NB4 (cell line): ENCODE measurements around the gene ACSS2.
"Not testable (repeated sequence)": the region's sequence is repeated elsewhere in the genome, so short reads cannot be mapped to it uniquely, and the experiment has no call there.

Source experiments
- DNase-seq: peaks from one replicate; pipeline ENCODE4 v3.0.0; 2010; ENCODE audit warnings: low read depth
- H3K4me3 ChIP-seq: one replicate; pipeline ENCODE4 v1.5.1; 2011; ENCODE audit warnings: mild to moderate bottlenecking, low read depth, low read length, moderate library complexity
- MAX ChIP-seq: IDR thresholded peaks from 2 replicates; pipeline ENCODE4 v1.6.1; 2011; ENCODE audit warnings: low read depth, low read length
- MYC ChIP-seq: IDR thresholded peaks from 2 replicates; pipeline ENCODE4 v1.6.1; 2011; ENCODE audit warnings: low read depth, low read length
- POLR2A ChIP-seq: IDR thresholded peaks from 2 replicates; pipeline ENCODE4 v1.6.1; 2011; ENCODE audit warnings: mild to moderate bottlenecking; ENCODE audit not compliant: insufficient read length; ENCODE audit errors: extremely low read depth
- TF ChIP-seq, protein P1 (sequence below): IDR thresholded peaks from one replicate; pipeline ENCODE4 v1.5.1; 2012; ENCODE audit warnings: low read depth, low read length

ACSS2 gene

DNA sequence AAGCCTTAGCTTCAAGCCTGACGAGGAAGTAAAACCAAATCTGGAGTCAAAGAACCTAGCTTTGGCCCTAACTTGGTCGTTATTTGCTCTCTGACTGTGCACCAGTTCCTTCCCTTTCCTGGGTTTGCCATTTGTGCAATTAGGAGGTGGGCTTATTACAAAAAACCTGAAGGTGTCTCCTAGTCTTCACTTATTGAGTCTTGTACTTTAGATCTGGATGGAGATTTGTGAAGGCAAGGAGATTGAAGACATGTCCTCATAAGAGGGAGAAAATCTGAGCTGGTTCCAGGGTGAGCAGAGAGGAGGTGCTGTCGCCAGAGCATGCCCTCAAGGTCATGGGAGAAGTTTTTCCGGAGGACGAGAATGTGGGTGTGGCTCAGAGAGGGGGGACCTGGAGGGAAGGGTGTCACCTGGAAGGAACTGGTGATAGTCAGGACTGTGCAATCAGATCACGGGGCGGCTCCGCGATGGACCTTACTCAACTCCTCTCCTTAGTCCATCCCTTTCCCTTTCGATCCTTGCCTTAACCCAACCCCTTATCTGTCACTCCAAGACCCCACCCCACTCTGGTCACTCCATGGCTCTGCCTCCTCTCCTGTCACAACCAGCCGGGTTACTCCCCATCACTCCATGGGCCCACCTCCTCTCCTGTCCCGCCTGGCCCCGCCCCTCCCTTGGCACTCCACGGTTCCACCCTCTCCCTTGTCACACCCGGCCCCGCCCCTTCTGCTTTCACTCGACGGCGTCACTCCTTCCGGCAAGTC is 588 bp upstream of the ACSS2 start:
- peak; percentile 98 for DNase-seq
- TF ChIP-seq MYC, result no peak
- TF ChIP-seq POLR2A, result peak; percentile 16
- peak; percentile 46 for TF ChIP-seq MAX
- TF ChIP-seq, protein P1, sequence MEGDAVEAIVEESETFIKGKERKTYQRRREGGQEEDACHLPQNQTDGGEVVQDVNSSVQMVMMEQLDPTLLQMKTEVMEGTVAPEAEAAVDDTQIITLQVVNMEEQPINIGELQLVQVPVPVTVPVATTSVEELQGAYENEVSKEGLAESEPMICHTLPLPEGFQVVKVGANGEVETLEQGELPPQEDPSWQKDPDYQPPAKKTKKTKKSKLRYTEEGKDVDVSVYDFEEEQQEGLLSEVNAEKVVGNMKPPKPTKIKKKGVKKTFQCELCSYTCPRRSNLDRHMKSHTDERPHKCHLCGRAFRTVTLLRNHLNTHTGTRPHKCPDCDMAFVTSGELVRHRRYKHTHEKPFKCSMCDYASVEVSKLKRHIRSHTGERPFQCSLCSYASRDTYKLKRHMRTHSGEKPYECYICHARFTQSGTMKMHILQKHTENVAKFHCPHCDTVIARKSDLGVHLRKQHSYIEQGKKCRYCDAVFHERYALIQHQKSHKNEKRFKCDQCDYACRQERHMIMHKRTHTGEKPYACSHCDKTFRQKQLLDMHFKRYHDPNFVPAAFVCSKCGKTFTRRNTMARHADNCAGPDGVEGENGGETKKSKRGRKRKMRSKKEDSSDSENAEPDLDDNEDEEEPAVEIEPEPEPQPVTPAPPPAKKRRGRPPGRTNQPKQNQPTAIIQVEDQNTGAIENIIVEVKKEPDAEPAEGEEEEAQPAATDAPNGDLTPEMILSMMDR, result peak; percentile 9
- H3K4me3 ChIP-seq, result peak overlapping the region; percentile 54

DNA sequence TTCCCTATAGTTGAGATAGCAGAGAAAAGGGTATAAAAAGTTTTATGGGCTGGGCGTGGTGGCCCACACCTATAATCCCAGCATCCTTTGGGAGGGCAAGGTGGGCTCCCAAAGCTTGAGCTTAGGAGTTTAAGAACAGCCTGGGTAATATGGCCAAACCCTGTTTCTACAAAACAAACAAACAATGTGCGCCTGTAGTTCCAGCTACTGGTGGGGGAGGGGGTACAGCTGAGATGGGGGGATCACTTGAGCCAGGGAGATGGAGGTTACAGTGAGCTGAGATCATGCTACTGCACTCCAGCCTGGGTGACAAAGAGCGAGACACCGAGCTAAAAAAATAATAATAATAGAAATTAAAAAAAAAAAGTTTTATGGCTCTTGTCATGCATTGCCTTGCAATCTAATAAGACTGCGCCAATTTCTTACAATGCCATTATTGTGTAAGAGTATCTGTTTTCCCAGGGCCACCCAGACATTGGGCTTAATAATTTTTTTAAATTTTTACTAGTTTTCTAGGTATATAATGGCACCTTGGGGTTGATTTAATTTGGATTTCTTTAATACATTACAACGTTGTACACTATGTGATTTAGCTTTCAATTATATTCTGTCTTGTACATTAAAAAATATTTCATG is 3.9 kb downstream of the ACSS2 start:
- TF ChIP-seq MAX, result no peak
- TF ChIP-seq POLR2A, result no peak
- TF ChIP-seq, protein P1, result no peak
- TF ChIP-seq MYC, result no peak
- DNase-seq, result no peak
- no peak overlapping the region for H3K4me3 ChIP-seq

DNA sequence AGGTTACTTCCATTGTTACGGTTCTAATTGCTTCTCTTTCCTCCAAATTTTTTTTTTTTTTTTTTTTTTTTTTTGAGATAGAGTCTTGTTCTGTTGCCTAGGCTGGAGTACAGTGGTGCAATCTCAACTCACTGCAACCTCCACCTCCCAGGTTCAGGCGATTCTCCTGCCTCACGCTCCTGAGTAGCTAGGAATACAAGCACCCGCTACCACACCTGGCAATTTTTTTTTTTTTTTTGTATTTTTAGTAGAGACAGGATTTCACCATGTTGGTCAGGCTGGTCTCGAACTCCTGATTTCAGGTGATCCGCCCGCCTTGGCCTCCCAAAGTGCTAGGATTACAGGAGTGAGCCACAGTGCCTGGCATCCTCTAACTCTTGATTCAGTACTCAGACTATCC is 4.6 kb downstream of the ACSS2 start:
- not testable (repeated sequence) for DNase-seq, H3K4me3 ChIP-seq

GRCh38 chr20:34881689-34882088 is 5.3 kb downstream of the ACSS2 start:
- no peak for TF ChIP-seq MAX
- DNase-seq, result no peak
- no peak overlapping the region for H3K4me3 ChIP-seq

DNA sequence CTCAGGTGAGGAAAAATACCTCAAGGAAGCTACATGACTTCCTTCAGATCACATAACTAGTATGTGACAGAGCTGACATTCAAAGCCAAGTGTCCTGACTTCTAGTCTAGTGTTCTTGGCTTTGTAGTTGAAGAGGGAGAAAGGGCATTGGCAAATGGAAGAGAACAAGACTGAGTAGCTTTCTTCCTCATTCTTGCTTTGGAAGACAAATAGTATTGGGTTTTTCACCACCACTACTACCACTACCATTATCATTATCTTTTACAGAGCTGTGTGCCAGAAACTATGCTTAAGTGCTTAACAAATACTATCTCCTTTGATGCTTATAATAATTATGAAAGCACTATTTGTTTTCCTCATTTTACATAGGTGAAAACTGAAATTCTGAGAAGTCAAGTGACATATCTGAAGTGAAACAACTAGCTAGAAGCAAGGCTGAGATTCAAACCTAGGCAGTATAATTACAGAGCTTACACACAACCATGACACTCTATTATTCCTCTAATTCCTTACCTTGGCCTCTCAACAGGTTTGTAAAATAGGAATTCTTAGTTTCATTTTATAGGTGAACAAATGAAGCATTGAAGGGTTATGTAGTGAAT is 6.8 kb downstream of the ACSS2 start:
- TF ChIP-seq MYC, result no peak
- TF ChIP-seq, protein P1, result no peak
- TF ChIP-seq POLR2A, result no peak
- TF ChIP-seq MAX, result no peak
- no peak overlapping the region for H3K4me3 ChIP-seq
- no peak for DNase-seq

GRCh38 chr20:34883809-34884208 is 7.4 kb downstream of the ACSS2 start:
- H3K4me3 ChIP-seq, result no peak overlapping the region
- DNase-seq, result no peak
- TF ChIP-seq MYC (no peak), POLR2A (no peak), MAX (no peak)
- TF ChIP-seq, protein P1, result no peak

GRCh38 chr20:34884260-34884659 is 7.8 kb downstream of the ACSS2 start:
- no peak overlapping the region for H3K4me3 ChIP-seq
- no peak for DNase-seq
- no peak for TF ChIP-seq MYC
- TF ChIP-seq, protein P1, result no peak
- TF ChIP-seq POLR2A, result no peak
- no peak for TF ChIP-seq MAX
